Measurements from ENCODE around the gene MOCS3.

The MOCS3 gene

GRCh38 chr20:50981714-50982048 lies 23.1 kb downstream of the MOCS3 start:
- H3K27me3 ChIP-seq (ENCODE audit: control insufficient read depth, insufficient read depth, low read length, poor library complexity, severe bottlenecking): no peaks in the 10 kb centered on the region
- no peak overlapping the region for H3K4me3 ChIP-seq (ENCODE audit: insufficient read depth, low read depth, low read length)
- 93 to 99% methylated on average over 3 of the region's 3 CpGs for WGBS, 2 experiments
- no peaks in the 10 kb centered on the region for H3K4me1 ChIP-seq (ENCODE audit: control insufficient read depth, insufficient read depth, low read length)
- no peak overlapping the region for H3K27ac ChIP-seq (ENCODE audit: insufficient read depth, low read depth, low read length, poor library complexity, severe bottlenecking)
- no peaks in the 10 kb centered on the region for H3K36me3 ChIP-seq (ENCODE audit: control insufficient read depth, insufficient read depth, low read length)
- H3K9me3 ChIP-seq (ENCODE audit: control insufficient read depth, low read length): no peaks in the 10 kb centered on the region

- Histone ChIP-seq H3K27ac (ENCODE audit: insufficient read depth, low read depth, low read length, poor library complexity, severe bottlenecking) (no peak overlapping the region), H3K27me3 (ENCODE audit: control insufficient read depth, insufficient read depth, low read length, poor library complexity, severe bottlenecking) (no peaks in the 10 kb centered on the region), H3K9me3 (ENCODE audit: control insufficient read depth, low read length) (no peaks in the 10 kb centered on the region), H3K4me3 (ENCODE audit: insufficient read depth, low read depth, low read length) (no peak overlapping the region), H3K36me3 (ENCODE audit: control insufficient read depth, insufficient read depth, low read length) (no peaks in the 10 kb centered on the region), H3K4me1 (ENCODE audit: control insufficient read depth, insufficient read depth, low read length) (no peaks in the 10 kb centered on the region)
- WGBS, 2 experiments: 84 to 89% methylated on average over 4 of the region's 4 CpGs
These were observed 23.7 kb downstream of the MOCS3 start for GRCh38 chr20:50982363-50982762.

GRCh38 chr20:50983321-50983720 lies 24.7 kb downstream of the MOCS3 start:
- WGBS, 2 experiments: 84 to 90% methylated on average over 2 of the region's 2 CpGs
- no peak overlapping the region for H3K27ac ChIP-seq (ENCODE audit: insufficient read depth, low read depth, low read length, poor library complexity, severe bottlenecking)
- no peaks in the 10 kb centered on the region for H3K36me3 ChIP-seq (ENCODE audit: control insufficient read depth, insufficient read depth, low read length)
- no peaks in the 10 kb centered on the region for H3K9me3 ChIP-seq (ENCODE audit: control insufficient read depth, low read length)
- no peaks in the 10 kb centered on the region for H3K4me1 ChIP-seq (ENCODE audit: control insufficient read depth, insufficient read depth, low read length)
- no peak overlapping the region for H3K4me3 ChIP-seq (ENCODE audit: insufficient read depth, low read depth, low read length)
- H3K27me3 ChIP-seq (ENCODE audit: control insufficient read depth, insufficient read depth, low read length, poor library complexity, severe bottlenecking): no peaks in the 10 kb centered on the region

- Histone ChIP-seq H3K4me3 (ENCODE audit: insufficient read depth, low read depth, low read length) (no peak overlapping the region), H3K9me3 (ENCODE audit: control insufficient read depth, low read length) (no peaks in the 10 kb centered on the region), H3K36me3 (ENCODE audit: control insufficient read depth, insufficient read depth, low read length) (no peaks in the 10 kb centered on the region), H3K4me1 (ENCODE audit: control insufficient read depth, insufficient read depth, low read length) (no peaks in the 10 kb centered on the region), H3K27ac (ENCODE audit: insufficient read depth, low read depth, low read length, poor library complexity, severe bottlenecking) (no peak overlapping the region), H3K27me3 (ENCODE audit: control insufficient read depth, insufficient read depth, low read length, poor library complexity, severe bottlenecking) (no peaks in the 10 kb centered on the region)
- 30 to 33% methylated on average over 13 of the region's 13 CpGs for WGBS, 2 experiments
These were observed 29.0 kb downstream of the MOCS3 start for GRCh38 chr20:50987493-50988210.

GRCh38 chr20:50991076-50991475 lies 32.5 kb downstream of the MOCS3 start:
- no peaks in the 10 kb centered on the region for H3K27me3 ChIP-seq (ENCODE audit: control insufficient read depth, insufficient read depth, low read length, poor library complexity, severe bottlenecking)
- H3K4me3 ChIP-seq (ENCODE audit: insufficient read depth, low read depth, low read length): no peak overlapping the region
- H3K9me3 ChIP-seq (ENCODE audit: control insufficient read depth, low read length): no peaks in the 10 kb centered on the region
- H3K4me1 ChIP-seq (ENCODE audit: control insufficient read depth, insufficient read depth, low read length): no peaks in the 10 kb centered on the region
- H3K36me3 ChIP-seq (ENCODE audit: control insufficient read depth, insufficient read depth, low read length): no peaks in the 10 kb centered on the region
- no peak overlapping the region for H3K27ac ChIP-seq (ENCODE audit: insufficient read depth, low read depth, low read length, poor library complexity, severe bottlenecking)
- 83 to 89% methylated on average over 3 of the region's 3 CpGs for WGBS, 2 experiments

GRCh38 chr20:50992336-50992732 lies 33.7 kb downstream of the MOCS3 start:
- WGBS, 2 experiments: 30 to 31% methylated on average over 4 of the region's 4 CpGs
- H3K27me3 ChIP-seq (ENCODE audit: control insufficient read depth, insufficient read depth, low read length, poor library complexity, severe bottlenecking): no peaks in the 10 kb centered on the region
- H3K9me3 ChIP-seq (ENCODE audit: control insufficient read depth, low read length): no peaks in the 10 kb centered on the region
- no peaks in the 10 kb centered on the region for H3K4me1 ChIP-seq (ENCODE audit: control insufficient read depth, insufficient read depth, low read length)
- H3K36me3 ChIP-seq (ENCODE audit: control insufficient read depth, insufficient read depth, low read length): no peaks in the 10 kb centered on the region
- H3K27ac ChIP-seq (ENCODE audit: insufficient read depth, low read depth, low read length, poor library complexity, severe bottlenecking): no peak overlapping the region
- H3K4me3 ChIP-seq (ENCODE audit: insufficient read depth, low read depth, low read length): no peak overlapping the region

GRCh38 chr20:50992733-50993457 lies 34.3 kb downstream of the MOCS3 start:
- Histone ChIP-seq H3K9me3 (ENCODE audit: control insufficient read depth, low read length) (no peaks in the 10 kb centered on the region), H3K27ac (ENCODE audit: insufficient read depth, low read depth, low read length, poor library complexity, severe bottlenecking) (no peak overlapping the region), H3K36me3 (ENCODE audit: control insufficient read depth, insufficient read depth, low read length) (no peaks in the 10 kb centered on the region), H3K27me3 (ENCODE audit: control insufficient read depth, insufficient read depth, low read length, poor library complexity, severe bottlenecking) (no peaks in the 10 kb centered on the region), H3K4me3 (ENCODE audit: insufficient read depth, low read depth, low read length) (no peak overlapping the region), H3K4me1 (ENCODE audit: control insufficient read depth, insufficient read depth, low read length) (no peaks in the 10 kb centered on the region)
- 42 to 45% methylated on average over 13 of the region's 13 CpGs for WGBS, 2 experiments

- Histone ChIP-seq H3K4me3 (ENCODE audit: insufficient read depth, low read depth, low read length) (no peak overlapping the region), H3K4me1 (ENCODE audit: control insufficient read depth, insufficient read depth, low read length) (no peaks in the 10 kb centered on the region), H3K27ac (ENCODE audit: insufficient read depth, low read depth, low read length, poor library complexity, severe bottlenecking) (no peak overlapping the region), H3K36me3 (ENCODE audit: control insufficient read depth, insufficient read depth, low read length) (no peaks in the 10 kb centered on the region), H3K27me3 (ENCODE audit: control insufficient read depth, insufficient read depth, low read length, poor library complexity, severe bottlenecking) (no peaks in the 10 kb centered on the region), H3K9me3 (ENCODE audit: control insufficient read depth, low read length) (no peaks in the 10 kb centered on the region)
- WGBS, 2 experiments: 93 to 96% methylated on average over 6 to 9 of the region's 9 CpGs
These were observed 35.3 kb downstream of the MOCS3 start for GRCh38 chr20:50993876-50994275.

GRCh38 chr20:50995506-50995905 lies 36.9 kb downstream of the MOCS3 start:
- 93 to 97% methylated on average over 5 of the region's 5 CpGs for WGBS, 2 experiments
- Histone ChIP-seq H3K4me1 (ENCODE audit: control insufficient read depth, insufficient read depth, low read length) (no peaks in the 10 kb centered on the region), H3K36me3 (ENCODE audit: control insufficient read depth, insufficient read depth, low read length) (no peaks in the 10 kb centered on the region)

GRCh38 chr20:50996901-50997865 lies 38.6 kb downstream of the MOCS3 start:
- Histone ChIP-seq H3K27me3 (ENCODE audit: control insufficient read depth, insufficient read depth, low read length, poor library complexity, severe bottlenecking) (no peaks in the 10 kb centered on the region), H3K36me3 (ENCODE audit: control insufficient read depth, insufficient read depth, low read length) (no peaks in the 10 kb centered on the region), H3K9me3 (ENCODE audit: control insufficient read depth, low read length) (no peaks in the 10 kb centered on the region), H3K4me1 (ENCODE audit: control insufficient read depth, insufficient read depth, low read length) (no peaks in the 10 kb centered on the region), H3K27ac (ENCODE audit: insufficient read depth, low read depth, low read length, poor library complexity, severe bottlenecking) (no peak overlapping the region), H3K4me3 (ENCODE audit: insufficient read depth, low read depth, low read length) (no peak overlapping the region)
- WGBS, 2 experiments: 82 to 84% methylated on average over 10 of the region's 10 CpGs

More at GRCh38 chr20:50995506-50995905, 36.9 kb downstream of the MOCS3 start:
- Histone ChIP-seq H3K27me3 (ENCODE audit: control insufficient read depth, insufficient read depth, low read length, poor library complexity, severe bottlenecking) (no peaks in the 10 kb centered on the region), H3K4me3 (ENCODE audit: insufficient read depth, low read depth, low read length) (no peak overlapping the region), H3K27ac (ENCODE audit: insufficient read depth, low read depth, low read length, poor library complexity, severe bottlenecking) (no peak overlapping the region), H3K9me3 (ENCODE audit: control insufficient read depth, low read length) (no peaks in the 10 kb centered on the region)
